Measurements from ENCODE around the gene NCAM2. TPM values are rescaled to one million over a fixed set of nuclear protein-coding genes. Genes with fewer than 3 reads are reported as not detected.

Gene NCAM2
- polyA plus RNA-seq, 1 donor from 2014 or later = 9.8 TPM

DNA sequence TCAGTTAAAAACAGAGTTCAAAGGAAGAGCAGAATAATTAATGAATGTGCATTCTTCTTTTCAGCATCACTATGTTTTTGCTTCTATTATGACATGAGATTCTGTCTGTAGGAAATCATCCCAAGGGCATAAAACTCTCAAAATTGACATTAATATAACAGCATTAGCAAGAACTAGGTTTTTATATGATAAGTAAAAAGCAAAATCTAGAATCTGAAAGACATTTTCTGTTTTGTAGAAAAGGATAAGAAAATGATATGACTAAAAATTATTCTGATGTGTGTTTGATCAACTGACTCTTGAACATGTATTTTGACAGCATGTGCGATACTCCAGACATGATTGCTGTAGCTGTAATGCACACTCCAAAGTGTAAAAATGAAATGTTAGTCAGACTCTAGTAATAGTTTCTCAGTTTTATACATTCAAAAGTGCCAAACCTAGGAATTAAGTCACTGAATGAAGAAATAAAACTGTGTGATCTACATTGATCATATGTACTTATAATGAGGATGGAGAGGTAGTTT is 197.3 kb downstream of the NCAM2 start:
- no peaks in the 10 kb centered on the region for H4K20me1 ChIP-seq (ENCODE audit: insufficient read depth)
- TF ChIP-seq RAD21 (conservative IDR thresholded peaks at IDR 0.05) = no peak
- no peak for TF ChIP-seq CTCF (IDR thresholded peaks at IDR 0.05; ENCODE audit: poor library complexity, severe bottlenecking)
- TF ChIP-seq MXI1 (conservative IDR thresholded peaks at IDR 0.05; ENCODE audit: poor library complexity, severe bottlenecking) = no peak
- TF ChIP-seq EZH2 (IDR thresholded peaks at IDR 0.05; ENCODE audit: borderline replicate concordance, insufficient read depth, low read length, poor library complexity, severe bottlenecking) = no peak
- peak; percentile 93 for TF ChIP-seq EP300 (conservative IDR thresholded peaks at IDR 0.05; ENCODE audit: poor library complexity, severe bottlenecking)
- no peak for TF ChIP-seq TAF1 (IDR thresholded peaks at IDR 0.05; ENCODE audit: low read depth)
- no peak for TF ChIP-seq SMC3 (conservative IDR thresholded peaks at IDR 0.05; ENCODE audit: poor library complexity)
- TF ChIP-seq POLR2AphosphoS5 (IDR thresholded peaks at IDR 0.05) = peak; percentile 82
- TF ChIP-seq, protein P1, sequence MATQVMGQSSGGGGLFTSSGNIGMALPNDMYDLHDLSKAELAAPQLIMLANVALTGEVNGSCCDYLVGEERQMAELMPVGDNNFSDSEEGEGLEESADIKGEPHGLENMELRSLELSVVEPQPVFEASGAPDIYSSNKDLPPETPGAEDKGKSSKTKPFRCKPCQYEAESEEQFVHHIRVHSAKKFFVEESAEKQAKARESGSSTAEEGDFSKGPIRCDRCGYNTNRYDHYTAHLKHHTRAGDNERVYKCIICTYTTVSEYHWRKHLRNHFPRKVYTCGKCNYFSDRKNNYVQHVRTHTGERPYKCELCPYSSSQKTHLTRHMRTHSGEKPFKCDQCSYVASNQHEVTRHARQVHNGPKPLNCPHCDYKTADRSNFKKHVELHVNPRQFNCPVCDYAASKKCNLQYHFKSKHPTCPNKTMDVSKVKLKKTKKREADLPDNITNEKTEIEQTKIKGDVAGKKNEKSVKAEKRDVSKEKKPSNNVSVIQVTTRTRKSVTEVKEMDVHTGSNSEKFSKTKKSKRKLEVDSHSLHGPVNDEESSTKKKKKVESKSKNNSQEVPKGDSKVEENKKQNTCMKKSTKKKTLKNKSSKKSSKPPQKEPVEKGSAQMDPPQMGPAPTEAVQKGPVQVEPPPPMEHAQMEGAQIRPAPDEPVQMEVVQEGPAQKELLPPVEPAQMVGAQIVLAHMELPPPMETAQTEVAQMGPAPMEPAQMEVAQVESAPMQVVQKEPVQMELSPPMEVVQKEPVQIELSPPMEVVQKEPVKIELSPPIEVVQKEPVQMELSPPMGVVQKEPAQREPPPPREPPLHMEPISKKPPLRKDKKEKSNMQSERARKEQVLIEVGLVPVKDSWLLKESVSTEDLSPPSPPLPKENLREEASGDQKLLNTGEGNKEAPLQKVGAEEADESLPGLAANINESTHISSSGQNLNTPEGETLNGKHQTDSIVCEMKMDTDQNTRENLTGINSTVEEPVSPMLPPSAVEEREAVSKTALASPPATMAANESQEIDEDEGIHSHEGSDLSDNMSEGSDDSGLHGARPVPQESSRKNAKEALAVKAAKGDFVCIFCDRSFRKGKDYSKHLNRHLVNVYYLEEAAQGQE (IDR thresholded peaks at IDR 0.05; ENCODE audit: borderline replicate concordance) = no peak
- no peak overlapping the region for H3K27ac ChIP-seq (ENCODE audit: low read length)
- no peaks in the 10 kb centered on the region for H3K9me3 ChIP-seq (ENCODE audit: low read length)
- H3K4me2 ChIP-seq (ENCODE audit: low read length) = no peak overlapping the region
- H3K9ac ChIP-seq (ENCODE audit: low read length) = no peak overlapping the region
- no peaks in the 10 kb centered on the region for H3K9me2 ChIP-seq (ENCODE audit: insufficient read depth, low read length)
- H3K36me3 ChIP-seq (ENCODE audit: insufficient read depth, low read length) = no peaks in the 10 kb centered on the region
- no peak overlapping the region for H3K4me3 ChIP-seq (ENCODE audit: low read length)
- no peaks in the 10 kb centered on the region for H3F3A ChIP-seq (ENCODE audit: insufficient read depth, low read length, poor library complexity, severe bottlenecking)
- H3K79me2 ChIP-seq (replicated peaks; ENCODE audit: insufficient read depth, low read length) = no peaks in the 10 kb centered on the region
- H2AFZ ChIP-seq (ENCODE audit: low read depth, low read length) = no peak overlapping the region
- no peaks in the 10 kb centered on the region for H3K27me3 ChIP-seq (ENCODE audit: insufficient read depth, low read depth, low read length)

GRCh38 chr21:21196087-21196486 is 197.9 kb downstream of the NCAM2 start:
- H3K27ac ChIP-seq (ENCODE audit: low read length) = no peak overlapping the region
- H3K4me2 ChIP-seq (ENCODE audit: low read length) = no peak overlapping the region

More at GRCh38 chr21:21196087-21196486, 197.9 kb downstream of the NCAM2 start:
- Histone ChIP-seq H3K27me3 (ENCODE audit: insufficient read depth, low read depth, low read length) (no peaks in the 10 kb centered on the region), H3K79me2 (replicated peaks; ENCODE audit: insufficient read depth, low read length) (no peaks in the 10 kb centered on the region), H3K36me3 (ENCODE audit: insufficient read depth, low read length) (no peaks in the 10 kb centered on the region), H3K9me3 (ENCODE audit: low read length) (no peaks in the 10 kb centered on the region), H2AFZ (ENCODE audit: low read depth, low read length) (no peak overlapping the region), H3K9me2 (ENCODE audit: insufficient read depth, low read length) (no peaks in the 10 kb centered on the region), H3K4me3 (ENCODE audit: low read length) (no peak overlapping the region), H3K9ac (ENCODE audit: low read length) (no peak overlapping the region), H4K20me1 (ENCODE audit: insufficient read depth) (no peaks in the 10 kb centered on the region), H3F3A (ENCODE audit: insufficient read depth, low read length, poor library complexity, severe bottlenecking) (no peaks in the 10 kb centered on the region)
- TF ChIP-seq CTCF (IDR thresholded peaks at IDR 0.05; ENCODE audit: poor library complexity, severe bottlenecking) = no peak
- TF ChIP-seq TAF1 (IDR thresholded peaks at IDR 0.05; ENCODE audit: low read depth) = no peak
- no peak for TF ChIP-seq EZH2 (IDR thresholded peaks at IDR 0.05; ENCODE audit: borderline replicate concordance, insufficient read depth, low read length, poor library complexity, severe bottlenecking)
- no peak for TF ChIP-seq SMC3 (conservative IDR thresholded peaks at IDR 0.05; ENCODE audit: poor library complexity)
- TF ChIP-seq, protein P1 (IDR thresholded peaks at IDR 0.05; ENCODE audit: borderline replicate concordance) = no peak
- TF ChIP-seq EP300 (conservative IDR thresholded peaks at IDR 0.05; ENCODE audit: poor library complexity, severe bottlenecking) = no peak
- no peak for TF ChIP-seq MXI1 (conservative IDR thresholded peaks at IDR 0.05; ENCODE audit: poor library complexity, severe bottlenecking)
- TF ChIP-seq POLR2AphosphoS5 (IDR thresholded peaks at IDR 0.05) = no peak
- TF ChIP-seq RAD21 (conservative IDR thresholded peaks at IDR 0.05) = no peak
